Measurements from ENCODE around the gene NR1H4. TPM values are rescaled to one million over a fixed set of nuclear protein-coding genes. Genes with fewer than 3 reads are reported as not detected.

NR1H4 gene
- total and polyA plus RNA-seq, 9 of the 15 experiments (the other 6 are each of a cell fraction or from before 2014, with no cell fraction given): 0.03 TPM; not detected in 8

GRCh38 chr12:100463661-100464060 lies 10.0 kb upstream of the NR1H4 start:
- FAIRE-seq: no peak
- ChIA-PET POLR2A (interaction anchor here (0.6 kb wide), 1 partner anchor 40 kb away, joined by 3 read pairs; no protein-coding TSS in a partner anchor), CTCF (ENCODE audit: low intra/inter-chr PET ratio) (no interaction called here)
- H3K27me3 ChIP-seq (ENCODE audit: control insufficient read depth in 2 of 2, insufficient read depth in 2 of 2, low read length in 2 of 2): no peaks in the 10 kb centered on the region
- DNase-seq (ENCODE audit: extremely low read depth in 1 of 4, low spot score in 3 of 4): no peak
- no peaks in the 10 kb centered on the region for H3K4me1 ChIP-seq (replicated peaks in 1 of 2; ENCODE audit: control insufficient read depth in 2 of 2, insufficient read depth in 2 of 2, low read length in 2 of 2)
- TF ChIP-seq NONO (IDR thresholded peaks at IDR 0.05; ENCODE audit: low read depth in 2 of 2, low read length in 1 of 2) (no peak), LARP7 (IDR thresholded peaks at IDR 0.05) (no peak), SREBF1 (IDR thresholded peaks at IDR 0.05; ENCODE audit: borderline replicate concordance, low read depth, low read length) (no peak), SMARCE1 (IDR thresholded peaks at IDR 0.05) (no peak)
- in situ Hi-C loops (cut with MboI) (no loop called here), intact Hi-C loops (cut with micrococcal nuclease) (no loop called here)
- no peaks in the 10 kb centered on the region for H3K36me3 ChIP-seq (ENCODE audit: control insufficient read depth, insufficient read depth, low read length)
- no peak overlapping the region for H3K27ac ChIP-seq (ENCODE audit: extremely low read depth, low read depth, low read length)
- no peaks in the 10 kb centered on the region for H3K79me2 ChIP-seq (ENCODE audit: control insufficient read depth, insufficient read depth, low read length)
- H3K9ac ChIP-seq (ENCODE audit: insufficient read depth in 1 of 2, low read depth in 2 of 2, low read length in 2 of 2): no peak overlapping the region
- H3K4me3 ChIP-seq: no peak overlapping the region
- no peak for ATAC-seq
- no peaks in the 10 kb centered on the region for H3K9me1 ChIP-seq (ENCODE audit: control insufficient read depth, insufficient read depth, low read length)
- no peaks in the 10 kb centered on the region for H4K20me1 ChIP-seq (replicated peaks; ENCODE audit: control insufficient read depth, insufficient read depth, low read length)
- H3K4me2 ChIP-seq (ENCODE audit: insufficient read depth, low read length): no peak overlapping the region
- no peak overlapping the region for H2AFZ ChIP-seq (ENCODE audit: low read depth, low read length)
- no TSS peak for BruUV-seq (replicated peaks)
- no peaks in the 10 kb centered on the region for H3K9me3 ChIP-seq (replicated peaks; ENCODE audit: control insufficient read depth, insufficient read depth, low read depth, low read length)
- WGBS (ENCODE audit: insufficient coverage, low coverage, missing lambda C conversion rate): 0% methylated on average over 1 of the region's 1 CpG

DNA sequence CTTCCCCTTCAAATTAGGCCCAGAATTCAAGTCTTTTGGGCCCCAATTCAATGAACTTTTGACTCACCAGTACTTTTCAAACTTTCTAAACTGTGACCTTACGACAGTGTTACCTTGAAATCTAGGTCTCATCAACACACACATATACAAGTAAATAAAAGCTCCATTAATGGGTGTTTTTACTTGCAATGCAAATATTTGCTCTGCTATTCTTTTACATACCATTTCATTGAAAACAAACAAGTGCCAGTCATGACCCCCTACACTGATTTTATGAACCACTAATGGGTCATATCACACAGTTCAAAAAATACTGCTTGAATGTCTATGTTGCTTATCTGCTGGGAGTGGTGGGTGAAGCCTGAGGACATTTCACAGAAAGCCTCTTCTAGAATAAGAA lies 9.1 kb upstream of the NR1H4 start:
- Histone ChIP-seq H3K27me3 (ENCODE audit: control insufficient read depth in 2 of 2, insufficient read depth in 2 of 2, low read length in 2 of 2) (no peaks in the 10 kb centered on the region), H3K4me2 (ENCODE audit: insufficient read depth, low read length) (no peak overlapping the region), H3K27ac (ENCODE audit: extremely low read depth, low read depth, low read length) (no peak overlapping the region), H3K36me3 (ENCODE audit: control insufficient read depth, insufficient read depth, low read length) (no peaks in the 10 kb centered on the region), H3K79me2 (ENCODE audit: control insufficient read depth, insufficient read depth, low read length) (no peaks in the 10 kb centered on the region), H3K9me1 (ENCODE audit: control insufficient read depth, insufficient read depth, low read length) (no peaks in the 10 kb centered on the region), H4K20me1 (replicated peaks; ENCODE audit: control insufficient read depth, insufficient read depth, low read length) (no peaks in the 10 kb centered on the region), H3K9ac (ENCODE audit: insufficient read depth in 1 of 2, low read depth in 2 of 2, low read length in 2 of 2) (no peak overlapping the region), H3K4me3 (no peak overlapping the region), H3K9me3 (replicated peaks; ENCODE audit: control insufficient read depth, insufficient read depth, low read depth, low read length) (no peaks in the 10 kb centered on the region), H2AFZ (ENCODE audit: low read depth, low read length) (no peak overlapping the region), H3K4me1 (replicated peaks in 1 of 2; ENCODE audit: control insufficient read depth in 2 of 2, insufficient read depth in 2 of 2, low read length in 2 of 2) (no peaks in the 10 kb centered on the region)
- ChIA-PET CTCF (ENCODE audit: low intra/inter-chr PET ratio) (no interaction called here), POLR2A (no interaction called here)
- intact Hi-C loops (cut with micrococcal nuclease): no loop called here
- WGBS (ENCODE audit: insufficient coverage, low coverage, missing lambda C conversion rate): 0% methylated on average over 1 of the region's 1 CpG
- ATAC-seq (no peak), DNase-seq (ENCODE audit: extremely low read depth in 1 of 4, low spot score in 3 of 4) (no peak), FAIRE-seq (no peak)
- in situ Hi-C loops (cut with MboI): no loop called here
- no TSS peak for BruUV-seq (replicated peaks)
- no peak for TF ChIP-seq HSF4 (CRISPR knock-in tag; IDR thresholded peaks at IDR 0.05; ENCODE audit: borderline replicate concordance)
- no peak for TF ChIP-seq RBM22 (IDR thresholded peaks at IDR 0.05; ENCODE audit: low read depth, low read length, poor library complexity, severe bottlenecking)
- TF ChIP-seq, protein P1, sequence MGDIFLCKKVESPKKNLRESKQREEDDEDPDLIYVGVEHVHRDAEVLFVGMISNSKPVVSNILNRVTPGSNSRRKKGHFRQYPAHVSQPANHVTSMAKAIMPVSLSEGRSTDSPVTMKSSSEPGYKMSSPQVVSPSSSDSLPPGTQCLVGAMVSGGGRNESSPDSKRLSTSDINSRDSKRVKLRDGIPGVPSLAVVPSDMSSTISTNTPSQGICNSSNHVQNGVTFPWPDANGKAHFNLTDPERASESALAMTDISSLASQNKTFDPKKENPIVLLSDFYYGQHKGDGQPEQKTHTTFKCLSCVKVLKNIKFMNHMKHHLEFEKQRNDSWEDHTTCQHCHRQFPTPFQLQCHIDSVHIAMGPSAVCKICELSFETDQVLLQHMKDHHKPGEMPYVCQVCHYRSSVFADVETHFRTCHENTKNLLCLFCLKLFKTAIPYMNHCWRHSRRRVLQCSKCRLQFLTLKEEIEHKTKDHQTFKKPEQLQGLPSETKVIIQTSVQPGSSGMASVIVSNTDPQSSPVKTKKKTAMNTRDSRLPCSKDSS (IDR thresholded peaks at IDR 0.05; ENCODE audit: low read depth, partially characterized antibody): no peak
- no peak for TF ChIP-seq SUPT5H (IDR thresholded peaks at IDR 0.05)
- TF ChIP-seq KLF6 (CRISPR knock-in tag; IDR thresholded peaks at IDR 0.05; ENCODE audit: borderline replicate concordance): no peak
- TF ChIP-seq, protein P2, sequence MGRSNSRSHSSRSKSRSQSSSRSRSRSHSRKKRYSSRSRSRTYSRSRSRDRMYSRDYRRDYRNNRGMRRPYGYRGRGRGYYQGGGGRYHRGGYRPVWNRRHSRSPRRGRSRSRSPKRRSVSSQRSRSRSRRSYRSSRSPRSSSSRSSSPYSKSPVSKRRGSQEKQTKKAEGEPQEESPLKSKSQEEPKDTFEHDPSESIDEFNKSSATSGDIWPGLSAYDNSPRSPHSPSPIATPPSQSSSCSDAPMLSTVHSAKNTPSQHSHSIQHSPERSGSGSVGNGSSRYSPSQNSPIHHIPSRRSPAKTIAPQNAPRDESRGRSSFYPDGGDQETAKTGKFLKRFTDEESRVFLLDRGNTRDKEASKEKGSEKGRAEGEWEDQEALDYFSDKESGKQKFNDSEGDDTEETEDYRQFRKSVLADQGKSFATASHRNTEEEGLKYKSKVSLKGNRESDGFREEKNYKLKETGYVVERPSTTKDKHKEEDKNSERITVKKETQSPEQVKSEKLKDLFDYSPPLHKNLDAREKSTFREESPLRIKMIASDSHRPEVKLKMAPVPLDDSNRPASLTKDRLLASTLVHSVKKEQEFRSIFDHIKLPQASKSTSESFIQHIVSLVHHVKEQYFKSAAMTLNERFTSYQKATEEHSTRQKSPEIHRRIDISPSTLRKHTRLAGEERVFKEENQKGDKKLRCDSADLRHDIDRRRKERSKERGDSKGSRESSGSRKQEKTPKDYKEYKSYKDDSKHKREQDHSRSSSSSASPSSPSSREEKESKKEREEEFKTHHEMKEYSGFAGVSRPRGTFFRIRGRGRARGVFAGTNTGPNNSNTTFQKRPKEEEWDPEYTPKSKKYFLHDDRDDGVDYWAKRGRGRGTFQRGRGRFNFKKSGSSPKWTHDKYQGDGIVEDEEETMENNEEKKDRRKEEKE (IDR thresholded peaks at IDR 0.05; ENCODE audit: borderline replicate concordance in 1 of 2, control insufficient read depth in 1 of 2, low read depth in 2 of 2, low read length in 1 of 2): no peak
- no peak for TF ChIP-seq ZNF507 (tag; conservative IDR thresholded peaks at IDR 0.05)
- TF ChIP-seq SMC3 (conservative IDR thresholded peaks at IDR 0.05; ENCODE audit: insufficient read depth, low read depth, low read length): no peak

Data from K562 (cell line).